Esophagus muscularis mucosa (tissue), 4 donors: Measurements from ENCODE around the gene ACSL6. TPM values are rescaled to one million over a fixed set of nuclear protein-coding genes. Genes with fewer than 3 reads are reported as not detected.

Source experiments
- DNase-seq: peaks from one replicate; pipeline ENCODE4 v3.0.0-alpha.2; 2017; ENCODE audit errors: extremely low spot score
- H3K27ac ChIP-seq, 4 donors: fragments of 200-600 bp; sonication (generic); replicated peaks in 1 of 4; 1 replicate in 3 of 4; 2 replicates in 1 of 4; pipeline ENCODE4 v1.5.1; 2016 to 2019; ENCODE audit warnings: mild to moderate bottlenecking in 1 of 4
- H3K27me3 ChIP-seq, 4 donors: fragments of 200-600 bp; sonication (generic); one replicate each; pipeline versions ENCODE4 v1.5.1 to v1.6.0; 2016 to 2019
- H3K36me3 ChIP-seq, 4 donors: fragments of 200-600 bp; sonication (generic); one replicate each; pipeline ENCODE4 v1.5.1; 2016 to 2019
- H3K4me1 ChIP-seq, 4 donors: fragments of 200-600 bp; sonication (generic); one replicate each; pipeline ENCODE4 v1.5.1; 2016 to 2019
- H3K4me3 ChIP-seq, 4 donors: fragments of 200-600 bp; sonication (generic); 1 replicate in 2 of 4; 2 replicates in 2 of 4; pipeline ENCODE4 v1.5.1; 2016 to 2019; ENCODE audit warnings: mild to moderate bottlenecking in 4 of 4, moderate library complexity in 1 of 4
- H3K9me3 ChIP-seq, 4 donors: fragments of 200-600 bp; sonication (generic); 1 replicate in 3 of 4; 2 replicates in 1 of 4; pipeline ENCODE4 v1.5.1; 2016 to 2019
- CTCF ChIP-seq, 3 experiments: fragments of 200-600 bp in 2 of 3; fragments of 450-650 bp in 1 of 3; sonication (generic) in 2 of 3; IDR thresholded peaks; one replicate each; pipeline ENCODE4 v1.5.1; 2017 to 2019; ENCODE audit warnings: antibody characterized with exemption in 3 of 3, mild to moderate bottlenecking in 2 of 3, moderate library complexity in 1 of 3
- EP300 ChIP-seq: sonication (generic); formaldehyde crosslinking; IDR thresholded peaks from one replicate; pipeline ENCODE4 v1.6.1; 2017; ENCODE audit warnings: antibody characterized with exemption
- POLR2A ChIP-seq: fragments of 450-650 bp; IDR thresholded peaks from one replicate; pipeline ENCODE4 v1.6.1; 2017; ENCODE audit warnings: antibody characterized with exemption, moderate library complexity, mild to moderate bottlenecking, low read depth
- POLR2AphosphoS5 ChIP-seq, 2 donors: sonication (generic); formaldehyde crosslinking; IDR thresholded peaks; one replicate each; pipeline ENCODE4 v1.6.1; 2017; ENCODE audit warnings: antibody characterized with exemption in 2 of 2
- WGBS: methylation state at CpG from one replicate; pipeline ENCODE4 v1.1.5; 2018; 5-methylcytosine and 5-hydroxymethylcytosine counted together
- intact Hi-C: fragments of 100-400 bp; cut with DNase I; formaldehyde crosslinking; loops from one replicate; pipeline ENCODE4 v1.15.1; 2023
- total RNA-seq, 4 donors: library from RNA; depleted of rRNA; stranded (reverse); fragments of >200 nt; gene quantifications; one replicate each; pipeline versions ENCODE4 v1.1.0 to v1.2.1, GENCODE V29; 2016

Gene ACSL6
- total RNA-seq, 4 donors from 2014 or later = 1.6 to 2.6 (median 1.9) TPM

- no peaks in the 10 kb centered on the region for H3K9me3 ChIP-seq
- no peak overlapping the region for H3K27ac ChIP-seq
- no peaks in the 10 kb centered on the region for H3K27me3 ChIP-seq
- H3K4me1 ChIP-seq = no peaks in the 10 kb centered on the region
- TF ChIP-seq EP300 = no peak
- TF ChIP-seq POLR2AphosphoS5 (IDR thresholded peaks at IDR 0.05) = no peak
- TF ChIP-seq POLR2A = no peak
- peak; percentile 89 for DNase-seq
- 40% methylated on average over 3 of the region's 6 CpGs for WGBS
- no peak overlapping the region for H3K4me3 ChIP-seq
- intact Hi-C loops = no loop called here
- H3K36me3 ChIP-seq = no peaks in the 10 kb centered on the region
These were observed 45.5 kb downstream of the ACSL6 start for GRCh38 chr5:131965826-131966415.

GRCh38 chr5:131959906-131960305, 51.6 kb downstream of the ACSL6 start:
- no peaks in the 10 kb centered on the region for H3K9me3 ChIP-seq
- 87% methylated on average over 3 of the region's 3 CpGs for WGBS
- intact Hi-C loops = no loop called here

GRCh38 chr5:131959136-131959535, 52.3 kb downstream of the ACSL6 start:
- Histone ChIP-seq H3K36me3 (no peaks in the 10 kb centered on the region), H3K9me3 (no peaks in the 10 kb centered on the region), H3K27ac (no peak overlapping the region), H3K27me3 (no peaks in the 10 kb centered on the region), H3K4me3 (no peak overlapping the region), H3K4me1 (no peaks in the 10 kb centered on the region)
- intact Hi-C loops = no loop called here
- peak; percentile 70 for DNase-seq
- 90% methylated on average over 5 of the region's 5 CpGs for WGBS
- TF ChIP-seq POLR2AphosphoS5 (IDR thresholded peaks at IDR 0.05) (no peak), EP300 (no peak), POLR2A (no peak), CTCF (IDR thresholded peaks at IDR 0.05) (no peak)

More at GRCh38 chr5:131959906-131960305, 51.6 kb downstream of the ACSL6 start:
- no peak overlapping the region for H3K27ac ChIP-seq
- no peaks in the 10 kb centered on the region for H3K36me3 ChIP-seq
- no peaks in the 10 kb centered on the region for H3K27me3 ChIP-seq
- TF ChIP-seq POLR2AphosphoS5 (IDR thresholded peaks at IDR 0.05) = no peak
- TF ChIP-seq CTCF (IDR thresholded peaks at IDR 0.05) = no peak
- TF ChIP-seq POLR2A = no peak
- no peak for TF ChIP-seq EP300
- peak; percentile 68 for DNase-seq
- H3K4me1 ChIP-seq = no peaks in the 10 kb centered on the region
- H3K4me3 ChIP-seq = no peak overlapping the region

GRCh38 chr5:131957721-131958441, 53.6 kb downstream of the ACSL6 start:
- 85% methylated on average over 8 of the region's 8 CpGs for WGBS
- Histone ChIP-seq H3K36me3 (no peaks in the 10 kb centered on the region), H3K4me1 (no peaks in the 10 kb centered on the region), H3K27me3 (no peaks in the 10 kb centered on the region), H3K9me3 (no peaks in the 10 kb centered on the region), H3K27ac (no peak overlapping the region), H3K4me3 (no peak overlapping the region)
- intact Hi-C loops = no loop called here
- TF ChIP-seq POLR2A (no peak), EP300 (no peak), POLR2AphosphoS5 (IDR thresholded peaks at IDR 0.05) (no peak), CTCF (IDR thresholded peaks at IDR 0.05) (no peak)
- peak; percentile 74 for DNase-seq

- no peaks in the 10 kb centered on the region for H3K36me3 ChIP-seq
These were observed 57.5 kb downstream of the ACSL6 start for GRCh38 chr5:131953969-131954368.

More at GRCh38 chr5:131953969-131954368, 57.5 kb downstream of the ACSL6 start:
- Histone ChIP-seq H3K4me1 (no peaks in the 10 kb centered on the region), H3K4me3 (no peak overlapping the region), H3K27ac (no peak overlapping the region), H3K27me3 (no peaks in the 10 kb centered on the region), H3K9me3 (no peaks in the 10 kb centered on the region)
- TF ChIP-seq CTCF (IDR thresholded peaks at IDR 0.05) (no peak), POLR2AphosphoS5 (IDR thresholded peaks at IDR 0.05) (no peak), EP300 (no peak), POLR2A (no peak)
- intact Hi-C loops = no loop called here
- DNase-seq = no peak
